ENCODE data around the gene EIF4G1.
A peak's percentile ranks its signal among the peaks of the same experiment; 100 is the strongest.
"Not testable (repeated sequence)": the region's sequence is repeated elsewhere in the genome, so short reads cannot be mapped to it uniquely, and the experiment has no call there.

The EIF4G1 gene, protein sequence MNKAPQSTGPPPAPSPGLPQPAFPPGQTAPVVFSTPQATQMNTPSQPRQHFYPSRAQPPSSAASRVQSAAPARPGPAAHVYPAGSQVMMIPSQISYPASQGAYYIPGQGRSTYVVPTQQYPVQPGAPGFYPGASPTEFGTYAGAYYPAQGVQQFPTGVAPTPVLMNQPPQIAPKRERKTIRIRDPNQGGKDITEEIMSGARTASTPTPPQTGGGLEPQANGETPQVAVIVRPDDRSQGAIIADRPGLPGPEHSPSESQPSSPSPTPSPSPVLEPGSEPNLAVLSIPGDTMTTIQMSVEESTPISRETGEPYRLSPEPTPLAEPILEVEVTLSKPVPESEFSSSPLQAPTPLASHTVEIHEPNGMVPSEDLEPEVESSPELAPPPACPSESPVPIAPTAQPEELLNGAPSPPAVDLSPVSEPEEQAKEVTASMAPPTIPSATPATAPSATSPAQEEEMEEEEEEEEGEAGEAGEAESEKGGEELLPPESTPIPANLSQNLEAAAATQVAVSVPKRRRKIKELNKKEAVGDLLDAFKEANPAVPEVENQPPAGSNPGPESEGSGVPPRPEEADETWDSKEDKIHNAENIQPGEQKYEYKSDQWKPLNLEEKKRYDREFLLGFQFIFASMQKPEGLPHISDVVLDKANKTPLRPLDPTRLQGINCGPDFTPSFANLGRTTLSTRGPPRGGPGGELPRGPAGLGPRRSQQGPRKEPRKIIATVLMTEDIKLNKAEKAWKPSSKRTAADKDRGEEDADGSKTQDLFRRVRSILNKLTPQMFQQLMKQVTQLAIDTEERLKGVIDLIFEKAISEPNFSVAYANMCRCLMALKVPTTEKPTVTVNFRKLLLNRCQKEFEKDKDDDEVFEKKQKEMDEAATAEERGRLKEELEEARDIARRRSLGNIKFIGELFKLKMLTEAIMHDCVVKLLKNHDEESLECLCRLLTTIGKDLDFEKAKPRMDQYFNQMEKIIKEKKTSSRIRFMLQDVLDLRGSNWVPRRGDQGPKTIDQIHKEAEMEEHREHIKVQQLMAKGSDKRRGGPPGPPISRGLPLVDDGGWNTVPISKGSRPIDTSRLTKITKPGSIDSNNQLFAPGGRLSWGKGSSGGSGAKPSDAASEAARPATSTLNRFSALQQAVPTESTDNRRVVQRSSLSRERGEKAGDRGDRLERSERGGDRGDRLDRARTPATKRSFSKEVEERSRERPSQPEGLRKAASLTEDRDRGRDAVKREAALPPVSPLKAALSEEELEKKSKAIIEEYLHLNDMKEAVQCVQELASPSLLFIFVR (N-terminal part only)

DNA sequence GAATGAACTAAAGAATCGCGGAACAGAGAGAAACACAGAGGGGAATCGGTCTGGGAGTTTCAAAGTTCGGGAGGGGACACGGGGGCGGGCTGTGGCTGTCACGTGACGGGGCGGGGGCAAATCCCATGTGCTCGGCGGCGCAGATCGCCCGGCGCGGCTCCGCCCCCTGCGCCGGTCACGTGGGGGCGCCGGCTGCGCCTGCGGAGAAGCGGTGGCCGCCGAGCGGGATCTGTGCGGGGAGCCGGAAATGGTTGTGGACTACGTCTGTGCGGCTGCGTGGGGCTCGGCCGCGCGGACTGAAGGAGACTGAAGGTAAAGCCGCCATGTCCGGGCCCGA, at the start of gene EIF4G1:
EIF4G1 (plus strand) TSS at position 244 of the 337 bp plus-strand sequence. CDS start 1,191 bp downstream, outside the sequence.
- peak; percentile 89 for DNase-seq

DNA sequence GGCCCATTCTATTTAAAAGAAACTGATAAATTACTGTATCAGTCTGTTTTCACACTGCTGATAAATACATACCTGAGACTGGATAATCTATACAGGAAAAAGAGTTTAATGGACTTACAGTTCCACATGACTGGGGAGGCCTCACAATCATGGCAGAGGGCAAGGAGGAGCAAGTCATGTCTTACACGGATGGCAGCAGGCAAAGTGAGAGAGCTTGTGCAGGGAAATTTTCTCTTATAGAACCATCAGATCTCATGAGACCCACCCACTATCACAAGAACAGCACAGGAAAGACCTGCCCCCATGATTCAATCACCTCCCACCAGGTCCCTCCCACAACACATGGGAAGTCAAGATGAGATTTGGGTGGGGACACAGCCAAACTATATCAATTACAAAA, 47.2 kb upstream of the EIF4G1 start:
- DNase-seq, result not testable (repeated sequence)

DNA sequence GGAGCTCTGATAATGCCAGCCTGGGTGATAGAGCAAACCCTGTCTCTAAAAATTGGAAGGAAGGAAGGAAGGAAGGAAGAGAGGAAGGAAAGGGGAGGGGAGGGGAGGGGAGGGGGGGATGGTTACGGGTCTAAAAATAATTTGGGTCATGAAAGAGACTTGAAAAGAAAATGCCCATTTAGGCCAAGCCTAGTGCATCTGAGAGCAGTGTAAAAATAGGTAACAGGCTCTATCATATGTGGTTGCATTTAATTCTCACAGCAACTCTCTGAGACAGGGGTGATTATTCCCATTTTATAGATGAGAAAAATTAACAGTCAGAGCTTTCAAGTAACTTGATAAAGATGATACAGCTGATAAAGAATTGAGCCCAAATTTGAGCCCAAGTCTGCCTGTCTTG, 42.1 kb upstream of the EIF4G1 start:
- no peak for DNase-seq

DNA sequence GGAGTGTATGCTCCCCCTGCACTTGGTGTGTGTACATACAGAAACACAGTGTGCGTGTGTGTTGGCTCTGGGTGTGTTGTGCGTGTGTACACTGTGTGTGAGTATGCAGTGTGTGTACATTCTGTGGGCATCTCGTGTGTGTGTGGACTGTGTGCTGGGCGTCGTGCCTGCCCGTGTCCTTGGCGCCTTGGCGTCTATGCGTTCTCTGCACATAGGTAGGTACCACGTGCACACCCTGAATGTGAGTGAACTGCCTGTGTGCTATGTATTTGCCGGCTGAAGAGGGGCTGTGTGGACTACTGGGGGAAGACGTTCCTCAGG, 39.1 kb upstream of the EIF4G1 start:
- no peak for DNase-seq

DNA sequence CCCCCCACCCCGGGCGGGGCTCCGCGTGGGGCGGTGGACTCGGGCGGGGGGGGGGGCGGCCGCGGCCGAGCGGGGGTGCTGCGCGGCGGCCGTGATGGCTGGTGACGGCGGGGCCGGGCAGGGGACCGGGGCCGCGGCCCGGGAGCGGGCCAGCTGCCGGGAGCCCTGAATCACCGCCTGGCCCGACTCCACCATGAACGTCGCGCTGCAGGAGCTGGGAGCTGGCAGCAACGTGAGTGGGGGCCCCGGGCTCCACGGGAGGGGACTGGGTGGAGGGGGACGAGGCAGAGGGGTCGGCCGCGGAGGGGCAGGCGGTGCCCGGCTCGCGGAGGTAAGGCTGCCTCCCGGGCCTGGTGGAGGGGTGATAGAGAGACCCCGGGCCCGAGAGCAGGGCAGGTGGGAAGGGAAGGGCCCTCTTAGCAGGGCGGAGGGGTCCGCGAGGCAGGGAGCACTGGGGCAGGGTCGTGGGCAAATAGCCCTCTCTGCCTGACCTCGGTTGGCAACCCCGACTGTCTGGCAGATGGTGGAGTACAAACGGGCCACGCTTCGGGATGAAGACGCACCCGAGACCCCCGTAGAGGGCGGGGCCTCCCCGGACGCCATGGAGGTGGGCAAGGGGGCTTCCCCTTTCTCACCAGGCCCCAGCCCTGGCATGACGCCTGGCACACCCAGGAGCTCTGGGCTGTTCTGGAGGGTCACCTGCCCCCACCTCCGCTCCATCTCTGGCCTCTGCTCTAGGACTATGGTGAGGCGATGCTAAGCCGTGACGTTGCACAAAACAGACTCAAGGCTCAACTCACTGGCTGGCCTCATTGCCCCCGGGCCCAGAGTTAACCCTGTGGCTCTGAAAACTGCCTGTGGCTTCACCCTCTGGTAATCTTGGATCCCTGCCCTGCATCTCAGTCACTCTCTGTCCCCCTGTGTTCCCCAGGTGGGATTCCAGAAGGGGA, 38.2 kb upstream of the EIF4G1 start, which contains the start of gene ECE2:
ECE2 (plus strand) TSS at position 62 of the 950 bp plus-strand sequence; CDS start at position 194, 132 bp downstream.
- no peak for DNase-seq

DNA sequence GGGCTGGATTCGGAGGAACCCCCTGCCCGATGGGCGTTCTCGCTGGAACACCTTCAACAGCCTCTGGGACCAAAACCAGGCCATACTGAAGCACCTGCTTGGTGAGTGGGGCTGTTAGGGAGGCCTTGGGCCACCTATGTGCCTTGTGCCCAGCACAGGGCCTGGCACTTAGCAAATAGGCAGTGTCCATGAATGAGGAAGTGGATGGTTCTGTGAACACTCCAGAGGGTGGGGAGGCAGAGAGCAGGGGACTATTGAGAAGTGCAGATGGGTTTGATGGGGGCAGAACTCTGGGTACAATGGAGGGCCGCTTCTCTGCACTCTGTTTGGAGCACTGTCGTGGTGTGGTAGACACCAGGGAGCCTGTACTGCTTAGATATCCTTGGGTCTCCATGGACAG, 37.0 kb upstream of the EIF4G1 start:
- no peak for DNase-seq

DNA sequence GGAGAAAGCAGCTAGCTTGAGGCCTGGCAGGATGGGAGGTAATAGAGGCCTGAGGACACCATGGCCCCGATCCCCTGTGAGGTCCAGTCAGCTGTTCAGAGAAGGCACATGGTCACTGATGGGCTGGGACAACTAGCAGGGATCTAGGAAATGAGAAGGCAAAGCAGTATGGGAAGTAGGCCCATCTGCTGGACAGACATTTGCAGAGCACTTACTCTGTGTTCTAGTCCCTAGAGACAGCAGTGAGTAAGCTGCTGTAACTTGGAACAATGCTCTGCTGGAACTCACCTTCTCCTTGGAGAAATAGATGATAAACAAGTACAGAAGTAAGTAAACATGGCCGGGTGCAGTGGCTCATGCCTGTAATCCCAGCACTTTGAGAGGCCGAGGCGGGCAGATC, 31.5 kb upstream of the EIF4G1 start:
- no peak for DNase-seq

DNA sequence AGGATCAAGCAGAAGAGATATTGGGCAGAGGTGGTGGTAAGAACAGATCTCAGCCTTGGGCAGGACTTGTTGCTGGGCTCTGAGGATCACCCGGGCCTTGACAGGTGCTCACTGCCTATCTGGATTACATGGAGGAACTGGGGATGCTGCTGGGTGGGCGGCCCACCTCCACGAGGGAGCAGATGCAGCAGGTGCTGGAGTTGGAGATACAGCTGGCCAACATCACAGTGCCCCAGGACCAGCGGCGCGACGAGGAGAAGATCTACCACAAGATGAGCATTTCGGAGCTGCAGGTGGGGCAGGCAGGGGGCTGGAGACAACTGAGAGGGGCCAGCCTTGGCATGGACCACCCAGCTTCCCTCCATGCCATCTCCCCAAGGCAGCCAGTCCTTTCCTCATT, 30.7 kb upstream of the EIF4G1 start:
- no peak for DNase-seq

DNA sequence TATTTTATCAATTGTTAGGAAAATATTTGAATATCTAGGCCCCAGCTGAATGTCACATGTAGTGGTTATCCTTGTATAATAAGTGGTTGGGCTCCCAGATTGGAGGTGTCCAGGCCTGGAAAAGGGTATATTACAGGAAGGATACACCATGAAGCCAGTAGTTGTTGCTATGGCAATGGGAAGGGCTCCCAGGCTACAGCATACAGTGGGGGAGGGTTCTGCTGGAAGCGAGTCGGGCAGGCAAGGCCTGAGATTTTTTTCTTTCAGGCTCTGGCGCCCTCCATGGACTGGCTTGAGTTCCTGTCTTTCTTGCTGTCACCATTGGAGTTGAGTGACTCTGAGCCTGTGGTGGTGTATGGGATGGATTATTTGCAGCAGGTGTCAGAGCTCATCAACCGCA, 29.7 kb upstream of the EIF4G1 start:
- no peak for DNase-seq

DNA sequence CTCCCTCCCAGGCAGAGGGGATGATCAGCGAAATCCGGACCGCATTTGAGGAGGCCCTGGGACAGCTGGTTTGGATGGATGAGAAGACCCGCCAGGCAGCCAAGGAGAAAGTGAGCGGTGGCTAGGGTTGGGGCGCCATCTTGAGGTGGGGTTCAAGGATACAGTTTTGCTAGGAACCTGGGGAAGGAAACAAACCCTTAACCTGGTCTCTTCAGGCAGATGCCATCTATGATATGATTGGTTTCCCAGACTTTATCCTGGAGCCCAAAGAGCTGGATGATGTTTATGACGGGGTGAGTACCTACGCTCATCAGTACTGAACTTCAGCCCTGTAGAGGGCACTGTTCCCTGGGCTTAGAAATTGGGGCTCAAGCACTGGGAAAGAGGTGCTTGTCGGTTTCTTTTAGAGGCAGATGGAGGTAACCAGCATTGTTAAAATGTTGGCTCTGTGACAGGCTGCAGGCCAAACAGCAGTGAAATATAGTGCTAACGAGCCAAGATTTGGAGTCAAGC, 24.9 kb upstream of the EIF4G1 start:
- peak; percentile 34 for DNase-seq

DNA sequence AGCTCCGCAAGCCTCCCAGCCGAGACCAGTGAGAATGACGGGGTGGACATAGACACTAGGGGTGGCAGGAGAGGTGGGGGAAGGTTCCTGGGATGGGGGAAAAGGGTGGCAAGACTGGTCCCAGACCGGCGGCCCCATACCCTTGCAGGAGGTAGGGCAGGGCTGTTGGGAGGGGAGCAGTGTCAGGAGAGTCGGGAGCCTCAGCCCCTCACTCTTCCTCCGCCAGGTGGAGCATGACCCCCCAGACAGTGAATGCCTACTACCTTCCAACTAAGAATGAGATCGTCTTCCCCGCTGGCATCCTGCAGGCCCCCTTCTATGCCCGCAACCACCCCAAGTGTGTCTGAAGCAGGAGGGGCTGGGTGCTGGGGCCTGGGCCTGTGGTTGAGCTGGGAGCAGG, 24.1 kb upstream of the EIF4G1 start:
- DNase-seq, result no peak

DNA sequence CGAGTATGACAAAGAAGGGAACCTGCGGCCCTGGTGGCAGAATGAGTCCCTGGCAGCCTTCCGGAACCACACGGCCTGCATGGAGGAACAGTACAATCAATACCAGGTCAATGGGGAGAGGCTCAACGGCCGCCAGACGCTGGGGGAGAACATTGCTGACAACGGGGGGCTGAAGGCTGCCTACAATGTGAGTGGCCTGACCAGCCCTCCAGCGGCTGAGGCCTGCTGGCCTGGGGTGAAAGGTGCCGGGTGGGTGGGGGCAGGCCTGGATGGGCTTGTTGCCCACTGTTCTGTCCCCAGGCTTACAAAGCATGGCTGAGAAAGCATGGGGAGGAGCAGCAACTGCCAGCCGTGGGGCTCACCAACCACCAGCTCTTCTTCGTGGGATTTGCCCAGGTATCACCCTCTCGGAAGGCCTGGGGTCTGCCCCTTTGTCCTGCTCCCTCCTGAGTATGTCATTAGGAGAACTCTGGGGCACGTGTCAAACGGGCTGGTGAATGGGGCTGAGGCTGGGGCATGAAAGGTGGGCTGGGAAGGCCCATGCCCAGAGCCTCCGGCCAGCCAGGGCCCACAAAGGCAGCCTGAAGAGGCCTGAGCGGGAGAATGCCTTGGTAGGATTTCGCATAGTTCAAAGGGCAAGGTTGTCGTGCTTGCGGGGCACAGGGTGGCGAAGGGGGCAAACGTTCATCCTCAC, 23.2 kb upstream of the EIF4G1 start:
- DNase-seq, result no peak

DNA sequence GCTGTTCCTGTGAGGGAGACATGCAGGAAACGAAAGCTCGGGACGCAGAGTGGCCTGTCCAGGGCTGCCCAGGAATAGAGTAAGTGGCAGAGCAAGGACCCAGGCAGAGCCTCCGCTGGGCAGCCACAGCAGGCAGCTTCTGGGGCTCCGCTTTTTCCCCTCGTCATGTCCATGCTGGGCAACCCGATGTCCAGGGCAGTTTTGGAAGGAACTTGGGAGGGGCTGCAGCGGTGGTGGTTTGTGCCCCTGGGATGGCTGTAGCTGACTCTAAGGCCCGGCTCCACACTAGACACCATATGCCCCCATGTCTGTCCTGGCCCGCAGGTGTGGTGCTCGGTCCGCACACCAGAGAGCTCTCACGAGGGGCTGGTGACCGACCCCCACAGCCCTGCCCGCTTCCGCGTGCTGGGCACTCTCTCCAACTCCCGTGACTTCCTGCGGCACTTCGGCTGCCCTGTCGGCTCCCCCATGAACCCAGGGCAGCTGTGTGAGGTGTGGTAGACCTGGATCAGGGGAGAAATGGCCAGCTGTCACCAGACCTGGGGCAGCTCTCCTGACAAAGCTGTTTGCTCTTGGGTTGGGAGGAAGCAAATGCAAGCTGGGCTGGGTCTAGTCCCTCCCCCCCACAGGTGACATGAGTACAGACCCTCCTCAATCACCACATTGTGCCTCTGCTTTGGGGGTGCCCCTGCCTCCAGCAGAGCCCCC, 22.5 kb upstream of the EIF4G1 start:
- no peak for DNase-seq

DNA sequence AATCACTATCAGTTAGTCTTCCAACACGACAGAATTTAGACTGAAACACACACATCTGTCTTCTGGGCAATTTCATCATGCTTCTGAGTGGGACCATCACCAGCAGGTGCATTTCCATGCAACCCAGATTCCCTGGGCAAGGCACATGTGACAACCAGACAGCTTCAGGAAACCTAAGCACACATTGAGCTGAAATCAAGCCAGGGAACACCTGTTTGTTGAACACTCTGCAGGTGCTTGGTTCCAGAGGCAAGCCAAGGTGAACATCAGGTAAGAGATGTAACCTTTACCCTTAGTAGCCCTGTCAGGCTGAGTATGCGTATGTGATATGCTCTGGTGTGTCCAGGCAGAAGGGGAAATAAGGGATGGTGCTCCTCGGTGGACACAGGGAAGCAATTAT, 18.6 kb upstream of the EIF4G1 start:
- no peak for DNase-seq

DNA sequence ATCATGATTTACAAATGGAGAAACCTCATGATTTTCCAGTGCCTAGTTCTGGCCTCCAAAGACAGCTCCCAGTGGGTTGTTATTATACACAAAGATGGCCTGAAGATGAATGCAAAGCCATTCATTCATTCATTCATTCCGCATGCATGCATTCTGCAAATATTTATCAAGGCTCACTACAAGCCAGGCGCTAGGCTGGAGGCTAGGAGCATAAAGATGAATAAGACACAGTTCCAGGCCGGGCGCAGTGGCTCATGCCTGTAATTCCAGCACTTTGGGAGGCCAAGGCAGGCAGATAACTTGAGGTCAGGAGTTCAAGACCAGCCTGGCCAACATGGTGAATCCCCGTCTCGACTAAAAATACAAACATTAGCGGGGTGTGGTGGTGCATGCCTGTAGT, 17.8 kb upstream of the EIF4G1 start:
- DNase-seq, result no peak

DNA sequence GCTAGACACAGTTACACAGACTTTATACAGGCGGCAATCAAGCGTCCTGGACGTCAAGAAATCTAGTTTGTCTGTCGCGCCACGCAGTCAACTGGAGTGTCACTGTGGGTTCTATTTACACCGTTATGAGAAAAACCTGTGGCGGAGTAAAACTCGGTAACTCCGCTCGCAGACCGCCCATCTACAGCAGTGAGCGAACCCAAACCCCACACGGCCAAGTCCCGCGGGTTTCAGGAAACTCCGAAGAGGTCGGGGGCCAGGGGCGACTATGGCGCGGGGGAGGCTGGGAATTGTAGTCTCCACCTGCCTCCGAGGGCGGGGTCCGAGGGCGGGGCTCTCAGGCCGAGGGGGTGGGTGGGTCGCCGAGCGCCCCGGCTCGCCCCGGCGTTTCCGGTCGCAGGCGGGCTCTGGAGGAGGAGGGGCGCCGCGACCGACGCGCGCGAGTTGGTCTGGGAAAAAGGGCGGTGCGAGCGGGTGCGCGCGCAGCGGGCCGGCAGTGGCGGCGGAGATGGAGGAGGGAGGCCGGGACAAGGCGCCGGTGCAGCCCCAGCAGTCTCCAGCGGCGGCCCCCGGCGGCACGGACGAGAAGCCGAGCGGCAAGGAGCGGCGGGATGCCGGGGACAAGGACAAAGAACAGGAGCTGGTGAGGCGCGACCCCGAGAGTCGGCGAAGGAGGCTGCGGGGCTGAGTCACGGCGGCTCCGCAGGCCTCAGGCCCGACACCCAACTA, 15.5 kb upstream of the EIF4G1 start, which contains the start of gene PSMD2:
PSMD2 (plus strand) TSS at position 483 of the 729 bp plus-strand sequence; CDS start at position 509, 26 bp downstream.
- DNase-seq, result peak; percentile 98

DNA sequence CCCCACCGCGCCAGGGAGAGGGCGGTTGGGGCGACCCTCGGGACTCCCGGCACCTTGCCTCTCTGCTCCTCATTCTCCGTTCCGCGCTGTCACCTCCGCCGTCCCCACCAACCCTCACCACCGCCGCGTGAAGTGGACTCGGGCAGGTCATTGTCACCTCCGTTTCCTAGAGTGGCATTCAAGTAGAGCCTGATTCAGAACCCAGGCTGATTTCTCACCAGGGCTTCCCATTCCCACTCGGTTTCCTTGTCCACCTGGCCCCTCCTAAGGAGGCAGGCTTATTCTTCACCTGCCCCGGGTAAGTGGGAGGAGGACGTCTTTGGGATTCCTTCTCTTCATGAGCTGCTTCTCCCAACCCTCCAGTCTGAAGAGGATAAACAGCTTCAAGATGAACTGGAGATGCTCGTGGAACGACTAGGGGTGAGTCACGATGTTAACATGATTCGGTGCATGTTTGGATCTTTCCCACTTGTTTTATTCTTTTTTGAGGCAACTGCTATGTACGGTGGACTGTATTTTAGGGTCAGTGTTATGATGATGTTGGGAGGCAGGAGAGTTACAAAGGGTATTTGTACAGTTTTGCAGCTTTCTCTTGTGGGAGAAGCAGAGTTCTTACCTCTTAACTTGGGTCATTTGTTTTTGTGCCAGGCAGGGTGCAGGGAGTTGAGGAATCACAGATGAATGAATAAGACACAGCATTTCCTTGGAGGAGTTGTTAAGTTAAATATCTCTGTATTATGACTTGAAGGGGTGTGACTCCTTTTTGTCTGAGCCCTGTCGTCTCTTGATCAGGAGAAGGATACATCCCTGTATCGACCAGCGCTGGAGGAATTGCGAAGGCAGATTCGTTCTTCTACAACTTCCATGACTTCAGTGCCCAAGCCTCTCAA, 14.7 kb upstream of the EIF4G1 start:
- no peak for DNase-seq

DNA sequence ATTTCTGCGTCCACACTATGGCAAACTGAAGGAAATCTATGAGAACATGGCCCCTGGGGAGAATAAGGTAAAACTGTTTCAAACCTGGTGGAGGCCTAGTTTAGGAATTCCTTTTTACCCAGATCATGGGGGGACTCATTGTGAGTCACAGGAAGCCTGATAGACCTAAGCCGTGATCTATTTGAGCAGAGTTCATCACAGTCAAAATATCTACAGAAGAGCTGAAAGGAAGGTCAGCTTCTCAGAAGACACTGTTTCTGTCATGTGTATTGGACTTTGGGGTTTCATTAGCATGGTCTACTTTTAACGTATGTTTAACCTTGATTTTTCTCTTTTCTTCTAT, 14.1 kb upstream of the EIF4G1 start:
- DNase-seq, result no peak

DNA sequence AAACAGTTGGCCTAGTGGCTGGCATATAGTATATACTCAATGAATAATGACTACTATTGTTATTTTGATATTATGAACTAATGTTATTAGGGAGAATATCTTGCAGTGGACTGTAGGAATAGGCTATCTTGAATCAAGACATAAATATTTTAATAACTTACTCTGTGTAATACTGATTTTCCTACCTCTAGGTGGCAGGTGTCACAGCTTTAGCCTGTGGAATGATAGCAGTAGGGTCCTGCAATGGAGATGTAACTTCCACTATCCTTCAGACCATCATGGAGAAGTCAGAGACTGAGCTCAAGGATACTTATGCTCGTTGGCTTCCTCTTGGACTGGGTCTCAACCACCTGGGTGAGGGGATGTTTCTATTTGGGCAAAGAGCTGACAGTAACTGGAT, 8.8 kb upstream of the EIF4G1 start:
- no peak for DNase-seq
